ENCODE data around the gene MPC2. TPM values are rescaled to one million over a fixed set of nuclear protein-coding genes. Genes with fewer than 3 reads are reported as not detected.

MPC2 gene
- 32.2 and 38.9 TPM in 2 replicates for total RNA-seq

DNA sequence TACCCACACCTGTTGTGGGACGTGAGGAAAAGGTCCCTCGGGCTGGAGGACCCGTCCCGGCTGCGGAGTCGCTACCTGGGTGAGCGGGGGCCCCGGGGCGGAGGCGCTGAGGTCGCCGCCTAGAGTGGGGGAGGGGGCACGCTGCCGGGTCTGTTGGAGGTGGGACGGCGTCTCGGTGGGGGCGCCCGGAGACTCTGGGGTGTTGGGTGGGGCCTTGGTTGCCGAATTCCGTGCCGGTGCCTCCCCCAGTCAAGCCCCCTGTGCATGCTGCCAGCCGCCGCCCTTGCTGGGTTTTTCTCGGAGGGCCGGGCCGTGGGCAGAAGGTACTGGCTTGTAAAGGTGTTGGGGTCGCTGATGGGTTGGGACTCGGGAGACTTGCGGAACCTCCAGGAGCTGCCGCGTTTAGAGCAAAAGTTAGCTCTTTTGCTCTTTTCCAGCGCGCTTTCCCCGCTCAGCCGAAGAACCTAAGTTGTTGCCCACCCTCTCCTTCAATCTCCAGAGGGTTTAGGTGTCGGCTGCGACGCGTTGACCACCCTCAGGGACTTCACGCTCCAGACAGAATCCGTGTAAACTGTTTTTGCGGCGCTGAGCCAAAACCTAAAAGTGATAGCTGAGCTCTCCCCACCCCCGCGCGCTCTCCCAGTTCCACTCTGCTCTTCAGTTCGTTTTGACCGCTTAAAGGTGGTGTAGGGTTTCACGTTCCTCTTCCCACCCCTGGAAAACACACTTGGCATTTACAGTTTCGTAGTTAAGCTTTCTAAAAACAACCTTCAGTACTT is at the start of gene MPC2:
TSS of gene MPC2 (minus strand) at position 143 of the 779 bp plus-strand sequence. CDS start 1,231 bp downstream, outside the sequence.
- Mint-ChIP-seq H3K27me3 (no peaks in the 10 kb centered on the region), H3K4me1 (peaks cover 37% of the 10 kb centered on the region), H3K4me3 (peak within 1 kb of the TSS; percentile 97), H3K36me3 (ENCODE audit: low read depth) (peaks cover 4% of the 10 kb centered on the region), H3K27ac (peak within 1 kb of the TSS; percentile 98), H3K9me3 (no peaks in the 10 kb centered on the region)
- DNase-seq: peak; percentile 90
- intact Hi-C loops (cut with micrococcal nuclease): loop anchor here (1.0 to 5.0 kb wide), 13 partner anchors 9 to 1060 kb away; partner anchors contain the start of genes CD247, POU2F1, TADA1 and TIPRL

DNA sequence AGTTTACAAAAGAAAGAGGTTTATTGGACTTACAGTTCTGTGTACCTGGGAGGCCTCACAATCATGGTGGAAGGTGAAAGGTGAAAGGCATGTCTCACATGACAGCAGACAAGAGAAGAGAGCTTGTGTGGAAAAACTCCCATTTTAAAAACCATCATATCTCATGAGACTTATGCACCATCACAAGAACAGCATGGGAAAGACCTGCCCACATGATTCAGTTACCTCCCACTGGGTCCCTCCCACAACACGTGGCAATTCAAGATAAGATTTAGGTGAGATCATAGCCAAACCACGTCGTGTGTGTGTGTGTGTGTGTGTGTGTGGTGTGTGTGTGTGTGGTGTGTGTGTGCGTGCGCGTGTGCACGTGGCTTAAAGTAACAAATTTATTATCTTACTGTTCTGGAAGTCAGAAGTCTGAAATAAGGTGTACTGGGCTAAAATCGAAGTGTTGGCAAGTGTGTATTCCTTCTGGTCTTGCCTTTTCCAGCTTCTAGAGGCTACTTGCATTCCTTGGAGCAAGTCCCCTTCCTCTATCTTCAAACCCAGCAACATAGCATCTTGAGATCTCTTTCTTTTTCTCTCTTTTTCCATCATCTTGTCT is 48.1 kb upstream of the MPC2 start:
- Mint-ChIP-seq H3K4me3 (no peak overlapping the region), H3K27me3 (no peaks in the 10 kb centered on the region), H3K36me3 (ENCODE audit: low read depth) (peaks cover 21% of the 10 kb centered on the region), H3K27ac (peak overlapping the region; percentile 3), H3K4me1 (peaks cover 6% of the 10 kb centered on the region), H3K9me3 (no peaks in the 10 kb centered on the region)
- intact Hi-C loops (cut with micrococcal nuclease): loop anchor here (5.0 kb wide), 1 partner anchor 48 kb away; the partner anchor contains the start of genes DCAF6 and MPC2
- peak; percentile 58 for DNase-seq

DNA sequence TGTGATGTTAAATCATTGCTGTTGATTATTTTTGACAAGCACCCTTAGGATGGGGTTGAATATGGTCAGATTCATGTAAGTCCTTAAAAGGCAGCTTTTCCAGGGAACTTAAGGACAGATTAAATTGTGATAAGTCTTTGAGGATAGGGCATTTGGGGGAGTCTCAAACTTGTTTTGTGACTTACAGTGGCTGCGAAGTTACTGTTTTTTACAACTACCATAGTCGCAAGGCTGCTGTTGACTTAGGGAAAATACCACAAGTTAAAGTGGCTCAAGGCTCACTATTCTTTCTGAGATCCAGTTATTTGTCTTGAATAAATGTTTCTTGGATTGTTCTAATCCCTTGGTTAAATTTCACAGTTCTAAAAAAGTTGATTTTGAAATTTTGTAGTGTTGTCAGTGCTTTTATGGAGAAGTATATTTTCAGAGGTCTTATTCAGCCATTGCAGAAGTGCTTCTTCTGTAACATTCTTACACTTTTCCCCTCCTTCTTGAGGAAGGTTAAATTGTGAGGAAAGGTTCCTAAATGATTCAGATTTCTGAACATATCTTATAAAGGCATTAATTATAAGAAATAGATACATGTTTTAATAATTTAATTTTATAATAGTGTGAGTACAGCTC is 47.0 kb upstream of the MPC2 start:
- intact Hi-C loops (cut with micrococcal nuclease): no loop called here
- no peaks in the 10 kb centered on the region for H3K9me3 Mint-ChIP-seq
- DNase-seq: no peak

DNA sequence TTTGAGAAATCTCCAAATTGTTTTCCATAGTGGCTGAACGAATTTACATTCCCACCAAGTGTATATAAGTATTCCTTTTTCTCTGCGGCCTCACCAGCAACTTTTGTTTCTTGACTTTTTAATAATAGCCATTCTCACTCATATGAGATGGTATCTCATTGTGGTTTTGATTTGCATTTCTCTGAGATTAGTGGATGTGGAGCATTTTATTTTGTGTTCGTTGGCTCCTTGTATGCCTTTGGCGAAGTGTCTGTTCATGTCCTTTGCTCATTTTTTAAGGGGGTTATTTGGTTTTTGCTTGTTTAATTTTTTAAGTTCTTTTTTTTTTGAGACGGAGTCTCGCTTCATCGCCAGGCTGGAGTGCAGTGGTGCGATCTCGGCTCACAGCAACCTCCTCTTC is 45.1 kb upstream of the MPC2 start:
- H3K27ac Mint-ChIP-seq: no peak overlapping the region
- H3K4me3 Mint-ChIP-seq: no peak overlapping the region
- intact Hi-C loops (cut with micrococcal nuclease): no loop called here
- no peaks in the 10 kb centered on the region for H3K27me3 Mint-ChIP-seq
- DNase-seq: no peak
- H3K9me3 Mint-ChIP-seq: peaks cover 4% of the 10 kb centered on the region
- H3K36me3 Mint-ChIP-seq (ENCODE audit: low read depth): peaks cover 37% of the 10 kb centered on the region
- peaks cover 8% of the 10 kb centered on the region for H3K4me1 Mint-ChIP-seq

More for the DNA sequence above, 47.0 kb upstream of the MPC2 start:
- Mint-ChIP-seq H3K4me1 (peaks cover 6% of the 10 kb centered on the region), H3K27me3 (no peaks in the 10 kb centered on the region), H3K36me3 (ENCODE audit: low read depth) (peaks cover 26% of the 10 kb centered on the region), H3K4me3 (no peak overlapping the region), H3K27ac (no peak overlapping the region)

DNA sequence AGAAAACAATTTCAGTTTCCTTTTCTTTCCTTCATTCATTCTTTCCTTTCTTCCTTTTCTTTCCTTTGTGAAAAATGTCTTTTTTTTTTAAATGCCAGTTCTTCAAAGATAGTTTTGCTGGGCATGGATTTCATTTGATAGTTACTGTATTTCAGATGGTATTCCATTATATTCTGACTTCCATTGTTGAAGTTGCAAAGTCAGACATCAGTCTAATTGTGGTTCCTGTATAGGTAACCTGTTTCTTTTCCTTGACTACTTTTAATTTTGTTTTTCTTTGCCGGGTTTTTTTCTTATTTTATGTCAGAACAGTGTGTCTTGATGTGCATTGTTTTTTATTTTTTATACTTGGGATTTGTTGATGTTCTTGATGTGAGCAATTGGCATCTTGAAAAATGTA is 40.4 kb upstream of the MPC2 start:
- Mint-ChIP-seq H3K27me3 (no peaks in the 10 kb centered on the region), H3K9me3 (peaks cover 4% of the 10 kb centered on the region), H3K4me1 (peaks cover 2% of the 10 kb centered on the region), H3K4me3 (no peak overlapping the region), H3K36me3 (ENCODE audit: low read depth) (peaks cover 48% of the 10 kb centered on the region), H3K27ac (no peak overlapping the region)
- no peak for DNase-seq
- intact Hi-C loops (cut with micrococcal nuclease): no loop called here

DNA sequence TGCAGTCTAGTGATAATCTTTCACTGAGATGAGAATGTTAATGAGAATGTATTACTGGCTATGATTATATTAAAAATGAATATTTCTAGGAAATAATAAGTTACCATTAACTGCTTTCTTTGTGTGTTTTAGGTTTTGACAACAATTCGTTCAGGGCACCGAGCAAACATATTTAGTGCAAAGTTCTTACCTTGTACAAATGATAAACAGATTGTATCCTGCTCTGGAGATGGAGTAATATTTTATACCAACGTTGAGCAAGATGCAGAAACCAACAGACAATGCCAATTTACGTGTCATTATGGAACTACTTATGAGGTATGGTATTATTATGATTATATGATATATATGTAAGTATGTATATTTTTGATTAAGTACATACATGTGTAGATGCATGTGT is 37.8 kb upstream of the MPC2 start:
- intact Hi-C loops (cut with micrococcal nuclease): no loop called here
- Mint-ChIP-seq H3K27me3 (no peaks in the 10 kb centered on the region), H3K4me1 (peaks cover 2% of the 10 kb centered on the region), H3K27ac (no peak overlapping the region), H3K36me3 (ENCODE audit: low read depth) (peaks cover 40% of the 10 kb centered on the region), H3K4me3 (no peak overlapping the region), H3K9me3 (peaks cover 4% of the 10 kb centered on the region)
- no peak for DNase-seq

DNA sequence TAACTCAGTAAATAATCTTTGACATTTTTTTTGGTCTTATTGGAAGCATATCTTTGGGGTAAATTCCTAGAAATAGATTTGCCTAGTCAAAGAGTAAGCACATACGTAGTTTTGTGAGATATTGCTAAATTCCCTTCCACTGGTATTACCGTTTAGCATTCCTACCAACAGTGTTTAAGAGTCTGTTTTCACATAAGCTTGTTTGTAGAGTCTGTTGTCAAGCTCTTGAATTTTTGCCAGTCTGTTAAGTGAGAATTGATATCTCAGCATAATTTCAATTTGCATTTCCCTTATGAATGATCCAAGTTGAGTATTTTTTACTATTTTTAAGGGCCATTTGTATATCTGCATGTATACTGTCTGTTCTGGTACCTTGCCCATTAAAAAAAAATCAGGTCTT is 37.0 kb upstream of the MPC2 start:
- peaks cover 4% of the 10 kb centered on the region for H3K9me3 Mint-ChIP-seq
- H3K4me1 Mint-ChIP-seq: peaks cover 2% of the 10 kb centered on the region
- H3K27ac Mint-ChIP-seq: no peak overlapping the region
- no peak overlapping the region for H3K4me3 Mint-ChIP-seq
- H3K27me3 Mint-ChIP-seq: no peaks in the 10 kb centered on the region
- peaks cover 37% of the 10 kb centered on the region for H3K36me3 Mint-ChIP-seq (ENCODE audit: low read depth)
- no peak for DNase-seq
- intact Hi-C loops (cut with micrococcal nuclease): no loop called here

DNA sequence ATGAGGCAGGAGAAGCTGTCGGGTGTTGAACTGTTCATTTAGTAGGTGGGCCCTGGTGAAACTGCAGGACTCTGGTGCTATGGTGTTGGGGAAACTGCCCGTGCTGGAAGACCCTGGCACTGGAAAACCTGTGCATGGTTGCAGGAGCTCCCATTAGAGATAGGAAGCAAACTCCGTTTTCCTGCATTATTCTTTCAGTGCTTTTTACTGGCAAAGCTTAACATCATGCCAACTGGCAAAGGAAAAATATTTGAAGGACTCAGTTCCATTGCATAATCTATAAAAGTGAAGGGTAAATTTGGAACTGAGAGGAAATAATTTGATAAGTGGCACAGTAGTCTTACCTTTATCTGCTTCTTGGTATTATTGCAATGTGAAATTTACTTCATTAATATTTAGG is 31.7 kb upstream of the MPC2 start:
- H3K27ac Mint-ChIP-seq: no peak overlapping the region
- H3K27me3 Mint-ChIP-seq: no peaks in the 10 kb centered on the region
- no peaks in the 10 kb centered on the region for H3K9me3 Mint-ChIP-seq
- no peak overlapping the region for H3K4me3 Mint-ChIP-seq
- intact Hi-C loops (cut with micrococcal nuclease): no loop called here
- H3K36me3 Mint-ChIP-seq (ENCODE audit: low read depth): peaks cover 25% of the 10 kb centered on the region
- DNase-seq: no peak
- no peaks in the 10 kb centered on the region for H3K4me1 Mint-ChIP-seq

DNA sequence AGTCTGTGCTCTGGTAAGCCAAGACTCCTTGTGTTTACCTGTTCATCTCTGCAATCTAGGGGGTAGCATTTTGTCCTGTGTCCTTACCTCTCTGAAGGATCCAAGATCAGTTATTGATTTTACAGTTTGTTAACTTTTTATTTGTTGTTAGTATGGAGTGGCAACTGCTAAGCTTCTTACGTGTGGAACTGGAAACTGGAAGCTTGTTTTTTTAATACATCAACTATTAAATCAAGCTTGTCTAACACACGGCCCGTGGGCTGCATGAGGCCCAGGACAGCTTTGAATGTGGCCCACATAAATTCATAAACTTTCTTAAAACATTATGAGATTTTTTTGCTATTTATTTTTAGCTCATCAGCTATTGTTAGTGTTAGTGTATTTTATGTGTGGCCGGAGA is 29.2 kb upstream of the MPC2 start:
- H3K4me1 Mint-ChIP-seq: no peaks in the 10 kb centered on the region

DNA sequence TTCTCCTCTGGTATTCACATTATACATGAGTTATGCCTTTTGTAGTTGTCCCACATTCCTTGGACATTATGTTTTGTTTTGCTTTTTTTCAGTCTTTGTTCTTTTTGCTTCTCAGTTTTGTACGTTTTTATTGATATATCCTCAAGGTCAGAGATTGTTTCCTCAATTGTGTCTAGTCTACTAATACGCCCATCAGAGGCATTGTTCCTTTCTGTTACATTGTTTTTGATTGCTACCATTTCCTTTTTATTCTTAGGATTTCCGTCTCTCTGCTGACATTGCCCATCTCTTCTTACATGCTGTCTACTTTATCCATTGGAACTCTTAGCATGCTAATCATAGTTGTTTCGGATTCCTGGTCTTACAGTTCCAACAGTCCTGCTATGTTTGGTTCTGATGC is 27.8 kb upstream of the MPC2 start:
- Mint-ChIP-seq H3K27me3 (no peaks in the 10 kb centered on the region), H3K4me1 (no peaks in the 10 kb centered on the region), H3K9me3 (no peaks in the 10 kb centered on the region), H3K4me3 (no peak overlapping the region), H3K27ac (no peak overlapping the region), H3K36me3 (ENCODE audit: low read depth) (peaks cover 28% of the 10 kb centered on the region)
- intact Hi-C loops (cut with micrococcal nuclease): no loop called here
- DNase-seq: no peak

More for the DNA sequence above, 29.2 kb upstream of the MPC2 start:
- no peak for DNase-seq
- Mint-ChIP-seq H3K36me3 (ENCODE audit: low read depth) (peaks cover 28% of the 10 kb centered on the region), H3K27ac (no peak overlapping the region), H3K9me3 (no peaks in the 10 kb centered on the region), H3K27me3 (no peaks in the 10 kb centered on the region), H3K4me3 (no peak overlapping the region)
- intact Hi-C loops (cut with micrococcal nuclease): no loop called here

DNA sequence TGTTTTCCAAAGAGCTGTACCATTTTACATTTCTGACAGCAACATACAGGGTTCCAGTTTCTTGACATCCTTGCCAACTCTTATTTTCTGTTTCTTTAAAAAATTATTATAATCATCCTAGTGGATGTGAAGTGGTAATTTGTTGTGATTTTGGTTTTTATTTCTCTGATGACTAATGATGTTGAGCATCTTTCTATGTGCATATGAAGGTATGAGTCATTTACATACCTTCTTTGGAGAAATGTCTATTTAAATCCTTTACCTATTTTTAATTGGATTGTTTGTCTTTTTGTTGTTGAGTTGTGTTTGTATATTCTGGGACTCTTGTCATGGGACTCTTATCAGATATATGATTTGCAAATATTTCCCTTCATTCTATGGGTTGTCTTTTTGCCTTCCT is 20.8 kb upstream of the MPC2 start:
- Mint-ChIP-seq H3K27me3 (no peaks in the 10 kb centered on the region), H3K4me3 (no peak overlapping the region), H3K36me3 (ENCODE audit: low read depth) (peaks cover 31% of the 10 kb centered on the region), H3K4me1 (peaks cover 6% of the 10 kb centered on the region), H3K27ac (no peak overlapping the region), H3K9me3 (no peaks in the 10 kb centered on the region)
- intact Hi-C loops (cut with micrococcal nuclease): no loop called here
- DNase-seq: no peak

DNA sequence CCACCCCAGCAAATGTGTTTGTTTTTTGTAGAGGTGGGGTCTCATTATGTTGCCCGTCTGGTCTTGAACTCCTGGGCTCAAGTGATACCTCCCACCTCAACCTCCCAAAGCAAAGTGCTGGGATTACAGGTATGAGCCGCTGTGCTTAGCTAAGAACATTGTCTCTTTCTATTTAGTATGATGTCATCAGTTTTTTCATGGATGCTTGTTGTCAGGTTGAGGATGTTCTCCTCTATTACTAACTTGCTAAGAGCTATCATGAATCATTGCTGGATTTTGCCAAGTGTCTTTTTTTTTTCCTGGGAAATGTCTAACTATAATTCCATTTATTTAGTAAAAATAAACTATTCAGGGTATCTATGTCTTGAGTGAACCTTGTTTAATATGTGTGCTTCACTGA is 19.0 kb upstream of the MPC2 start:
- Mint-ChIP-seq H3K27me3 (no peaks in the 10 kb centered on the region), H3K4me1 (peaks cover 8% of the 10 kb centered on the region), H3K27ac (no peak overlapping the region), H3K9me3 (no peaks in the 10 kb centered on the region), H3K4me3 (no peak overlapping the region), H3K36me3 (ENCODE audit: low read depth) (peaks cover 34% of the 10 kb centered on the region)
- no peak for DNase-seq
- intact Hi-C loops (cut with micrococcal nuclease): no loop called here

DNA sequence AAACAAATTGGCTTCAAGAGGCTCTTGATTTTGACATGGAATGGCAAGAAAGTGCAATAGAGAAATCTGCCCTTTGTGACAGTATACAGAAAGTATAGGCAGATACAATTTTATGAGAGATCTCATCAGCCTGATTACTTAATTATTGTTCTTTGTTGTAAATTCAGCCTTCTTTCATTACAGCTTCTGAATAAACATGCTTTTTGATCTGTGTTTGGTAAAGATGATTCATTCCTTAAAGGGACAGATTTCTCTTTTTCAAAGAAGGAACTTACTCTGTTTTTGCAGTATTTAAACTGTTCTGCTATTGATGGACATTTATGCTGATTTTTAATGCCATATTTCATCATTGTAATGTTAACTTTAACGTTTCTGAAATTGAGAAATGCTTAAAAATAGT is 13.7 kb upstream of the MPC2 start:
- H3K4me3 Mint-ChIP-seq: no peak overlapping the region
- peaks cover 36% of the 10 kb centered on the region for H3K36me3 Mint-ChIP-seq (ENCODE audit: low read depth)
- DNase-seq: no peak
- no peaks in the 10 kb centered on the region for H3K27me3 Mint-ChIP-seq
- H3K9me3 Mint-ChIP-seq: no peaks in the 10 kb centered on the region
- H3K27ac Mint-ChIP-seq: no peak overlapping the region
- peaks cover 27% of the 10 kb centered on the region for H3K4me1 Mint-ChIP-seq
- intact Hi-C loops (cut with micrococcal nuclease): no loop called here

DNA sequence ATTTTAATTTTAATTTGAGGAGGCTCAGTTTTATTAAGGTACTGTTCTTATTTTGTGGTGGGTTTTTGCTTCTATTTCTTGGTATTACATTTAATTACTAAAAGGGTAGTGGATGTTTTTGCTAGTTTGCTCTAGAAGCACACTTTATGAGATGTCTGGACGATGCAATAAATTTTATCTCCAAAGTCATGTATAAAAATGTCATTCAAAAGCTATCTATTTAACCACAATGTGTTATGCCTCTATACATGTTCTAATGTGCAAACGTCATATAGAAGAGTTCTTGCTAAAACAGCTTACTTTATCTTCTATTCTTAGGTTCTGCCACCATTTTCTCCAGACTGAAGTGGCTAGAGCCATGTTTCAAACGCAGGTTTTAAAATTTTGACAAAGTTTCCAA is 12.9 kb upstream of the MPC2 start:
- Mint-ChIP-seq H3K9me3 (no peaks in the 10 kb centered on the region), H3K27me3 (no peaks in the 10 kb centered on the region), H3K36me3 (ENCODE audit: low read depth) (peaks cover 32% of the 10 kb centered on the region), H3K4me3 (no peak overlapping the region), H3K27ac (no peak overlapping the region), H3K4me1 (peaks cover 27% of the 10 kb centered on the region)
- intact Hi-C loops (cut with micrococcal nuclease): no loop called here
- DNase-seq: no peak
